A172 (cell line): Measurements from ENCODE around the gene ZNF792. TPM values are rescaled to one million over a fixed set of nuclear protein-coding genes. Genes with fewer than 3 reads are reported as not detected.
"Not testable (repeated sequence)": the region's sequence is repeated elsewhere in the genome, so short reads cannot be mapped to it uniquely, and the experiment has no call there.

Experiments
- DNase-seq: peaks from one replicate; pipeline ENCODE4 v3.0.0-alpha.2; 2015; ENCODE audit warnings: low spot score
- total RNA-seq: library from RNA; depleted of rRNA; stranded (reverse); fragments of >200 nt; shearing (Covaris generic); gene quantifications from 2 replicates; pipeline ENCODE4 v1.2.3, GENCODE V29; 2014; rRNA removed

ZNF792 gene
- total RNA-seq, result 1.1 and 1.5 TPM in 2 replicates

GRCh38 chr19:34963573-34964406 lies at the start of gene ZNF792:
ZNF792 (minus strand) TSS chr19:34964229; CDS start chr19:34963662, 567 bp downstream.
- peak; percentile 30 for DNase-seq

GRCh38 chr19:35013041-35013819 lies 49.2 kb upstream of the ZNF792 start:
- peak; percentile 36 for DNase-seq

DNA sequence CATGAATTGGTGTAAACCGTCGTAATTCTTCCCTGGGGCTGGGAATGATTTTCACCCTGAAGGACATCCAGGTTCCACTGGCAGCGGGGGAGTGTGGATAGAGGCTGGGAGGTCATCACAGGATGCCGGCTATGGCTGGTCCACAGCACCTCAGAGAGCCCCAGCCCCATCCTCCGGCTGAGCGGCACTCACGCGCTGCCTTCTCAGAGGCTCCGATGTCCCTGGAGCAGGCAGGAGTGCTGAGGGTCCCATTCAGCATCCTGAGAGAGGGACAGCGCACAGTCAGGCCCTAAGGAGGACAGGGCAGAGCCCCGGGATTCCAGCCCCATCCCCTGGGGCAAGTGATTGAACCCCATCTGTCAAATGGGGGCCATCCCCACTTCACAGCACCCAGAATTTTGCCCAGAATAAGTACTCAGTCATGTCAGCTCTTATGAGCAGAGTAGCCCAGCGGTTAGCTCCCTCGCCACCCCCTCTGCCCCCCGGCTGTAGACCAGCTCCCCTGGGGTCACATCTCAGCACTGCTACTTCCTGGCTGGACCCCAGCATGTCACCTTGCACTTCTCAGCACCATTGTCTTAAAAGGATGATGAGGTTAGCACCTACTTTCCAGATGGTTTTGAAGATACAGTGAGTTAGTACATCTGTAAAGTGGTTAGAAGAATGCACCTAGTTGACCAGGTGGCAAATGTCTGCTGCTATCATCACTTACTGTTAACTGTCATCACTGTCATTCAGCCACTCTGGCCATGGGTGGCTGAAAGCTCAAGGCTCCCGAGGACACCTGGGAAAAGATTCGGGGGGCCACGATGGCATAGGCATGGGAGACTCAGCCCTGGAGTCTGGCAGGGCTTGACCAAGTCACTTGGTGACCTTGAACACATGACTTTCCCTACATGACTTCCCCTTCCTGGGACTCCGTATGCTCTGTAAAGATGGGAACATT lies 48.0 kb upstream of the ZNF792 start:
- no peak for DNase-seq

- DNase-seq, result no peak
Measured at GRCh38 chr19:35011091-35011689, 47.2 kb upstream of the ZNF792 start.

DNA sequence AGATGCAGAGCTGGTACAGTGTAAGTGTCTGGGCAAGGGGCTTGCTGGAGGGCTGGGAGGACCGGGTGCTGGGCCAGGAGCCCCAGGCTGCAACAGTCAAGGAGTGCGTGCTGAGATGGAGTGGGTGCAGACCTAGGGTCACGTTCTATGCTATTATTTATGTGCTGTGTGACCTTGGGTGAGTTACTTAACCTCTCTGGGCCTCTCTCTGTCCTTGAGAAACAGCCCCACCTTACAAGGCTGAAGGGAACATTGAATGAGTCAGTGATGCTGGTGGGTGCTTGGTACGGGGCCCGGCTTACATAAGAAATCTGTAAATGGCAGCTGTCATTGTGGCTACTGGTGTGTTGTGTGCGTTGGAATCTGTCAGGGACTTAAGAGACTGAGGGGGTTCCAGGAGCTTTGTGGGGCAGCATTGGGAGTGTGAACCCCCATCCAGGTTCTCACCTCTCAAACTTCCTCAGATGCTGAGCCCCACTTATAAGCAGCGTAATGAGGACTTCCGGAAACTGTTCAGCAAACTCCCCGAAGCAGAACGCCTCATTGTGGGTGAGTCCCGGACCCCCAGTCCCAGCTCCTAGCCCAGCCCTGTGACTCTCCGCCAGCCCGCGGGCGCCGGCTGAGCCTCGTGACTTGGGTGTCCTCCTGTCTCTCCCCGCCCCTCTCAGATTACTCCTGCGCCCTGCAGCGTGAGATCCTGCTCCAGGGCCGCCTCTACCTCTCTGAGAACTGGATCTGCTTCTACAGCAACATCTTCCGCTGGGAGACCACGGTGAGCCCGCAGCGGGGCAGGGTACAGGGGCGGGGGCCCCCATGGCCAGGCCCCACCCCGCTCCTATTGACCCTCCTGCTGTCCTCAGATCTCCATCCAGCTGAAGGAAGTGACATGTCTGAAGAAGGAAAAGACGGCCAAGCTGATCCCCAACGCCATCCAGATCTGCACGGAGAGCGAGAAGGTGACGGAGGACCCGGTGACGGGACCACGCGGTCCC lies 45.7 kb upstream of the ZNF792 start:
- DNase-seq, result no peak

GRCh38 chr19:35008891-35009341 lies 44.9 kb upstream of the ZNF792 start:
- no peak for DNase-seq

DNA sequence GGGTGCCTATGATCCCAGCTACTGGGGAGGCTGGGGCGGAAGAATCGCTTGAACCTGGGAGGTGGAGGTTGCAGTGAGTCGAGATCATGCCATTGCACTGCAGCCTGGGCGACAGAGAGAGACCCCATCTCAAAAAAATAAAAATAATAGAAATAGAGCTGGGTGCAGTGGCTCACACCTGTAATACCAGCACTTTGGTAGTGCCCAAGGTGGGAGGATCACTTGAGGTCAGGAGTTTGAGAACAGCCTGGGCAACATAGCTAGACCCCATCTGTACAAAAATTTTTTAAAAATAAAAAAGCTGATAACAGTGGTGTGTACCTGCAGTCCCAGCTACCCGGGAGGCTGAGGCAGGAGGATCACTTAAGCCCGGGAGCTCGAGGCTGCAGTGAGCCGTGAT lies 43.4 kb upstream of the ZNF792 start:
- not testable (repeated sequence) for DNase-seq

GRCh38 chr19:35006999-35007365 lies 43.0 kb upstream of the ZNF792 start:
- no peak for DNase-seq

- peak; percentile 96 for DNase-seq
Measured at GRCh38 chr19:35006342-35006998, 42.4 kb upstream of the ZNF792 start.

- DNase-seq, result not testable (repeated sequence)
Measured at GRCh38 chr19:35006007-35006341, 41.9 kb upstream of the ZNF792 start.

DNA sequence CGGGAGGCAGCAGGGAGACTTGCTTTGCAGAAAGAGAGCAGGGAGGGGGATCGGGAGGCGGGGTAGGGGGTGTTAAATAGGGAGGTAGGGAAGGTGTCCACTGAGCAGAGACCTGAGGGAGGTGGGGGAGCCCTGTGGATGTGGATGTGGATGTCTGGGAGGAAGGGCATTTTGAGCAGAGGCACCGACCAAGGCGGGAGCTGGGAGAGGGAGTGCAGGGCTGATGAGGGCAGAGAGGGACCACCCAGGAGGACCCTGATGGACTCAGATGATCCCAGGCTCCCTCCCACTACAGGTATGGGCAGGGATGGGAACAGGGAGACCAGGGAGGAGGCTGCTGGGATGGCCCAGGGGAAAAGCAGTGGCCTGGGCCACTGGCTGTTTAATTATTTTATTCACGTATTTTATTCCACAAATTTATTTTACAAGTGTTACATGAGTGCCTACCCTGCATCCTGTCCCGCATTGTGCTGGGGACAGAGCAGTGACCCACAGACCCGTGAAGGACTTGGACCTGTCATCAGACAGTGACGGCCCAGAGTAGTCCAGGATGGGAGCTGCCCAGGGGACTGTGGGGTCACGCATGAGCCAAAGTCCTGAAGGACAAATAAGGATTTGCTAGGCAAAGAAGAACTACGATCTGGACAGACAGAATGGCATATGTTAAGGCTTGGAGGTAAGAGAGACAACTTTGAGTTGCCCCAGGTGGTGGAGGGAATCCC lies 41.4 kb upstream of the ZNF792 start:
- no peak for DNase-seq

DNA sequence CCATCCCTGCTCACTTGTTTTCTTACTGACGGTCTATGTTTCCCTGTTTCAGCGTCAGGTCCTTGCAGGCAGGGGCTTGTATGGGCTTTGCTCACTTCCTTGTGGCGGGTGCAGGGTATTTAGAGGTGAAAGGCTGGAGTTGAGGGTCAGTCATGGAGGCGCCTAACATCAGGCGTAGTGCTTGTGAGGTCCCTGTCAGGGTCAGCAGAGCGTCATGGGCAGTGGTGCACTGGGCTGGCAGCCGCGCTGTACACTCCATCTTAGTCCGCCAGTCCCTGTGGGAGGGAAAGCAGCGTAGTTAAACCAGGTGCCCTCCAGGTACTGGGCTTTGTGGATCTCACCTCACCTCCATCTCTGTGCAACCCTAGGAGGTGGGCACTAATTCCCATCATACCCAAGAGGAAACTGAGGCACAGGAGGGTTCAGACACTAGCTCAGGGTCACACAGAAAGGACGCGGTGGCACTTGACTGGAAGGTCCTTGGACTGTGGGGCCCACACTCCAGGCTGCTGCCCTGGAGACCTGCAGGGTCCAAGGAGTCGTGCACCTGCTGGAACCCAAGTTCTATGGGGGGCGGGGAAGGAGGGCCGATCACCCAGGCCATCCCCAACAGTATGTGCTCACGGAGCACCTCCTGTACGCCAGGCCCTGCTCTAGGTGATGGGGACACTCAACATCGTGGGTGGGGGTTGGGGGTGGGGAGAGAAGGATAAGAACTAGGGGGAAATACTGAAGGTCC lies 40.7 kb upstream of the ZNF792 start:
- no peak for DNase-seq

GRCh38 chr19:35002037-35002535 lies 38.1 kb upstream of the ZNF792 start:
- DNase-seq, result no peak

DNA sequence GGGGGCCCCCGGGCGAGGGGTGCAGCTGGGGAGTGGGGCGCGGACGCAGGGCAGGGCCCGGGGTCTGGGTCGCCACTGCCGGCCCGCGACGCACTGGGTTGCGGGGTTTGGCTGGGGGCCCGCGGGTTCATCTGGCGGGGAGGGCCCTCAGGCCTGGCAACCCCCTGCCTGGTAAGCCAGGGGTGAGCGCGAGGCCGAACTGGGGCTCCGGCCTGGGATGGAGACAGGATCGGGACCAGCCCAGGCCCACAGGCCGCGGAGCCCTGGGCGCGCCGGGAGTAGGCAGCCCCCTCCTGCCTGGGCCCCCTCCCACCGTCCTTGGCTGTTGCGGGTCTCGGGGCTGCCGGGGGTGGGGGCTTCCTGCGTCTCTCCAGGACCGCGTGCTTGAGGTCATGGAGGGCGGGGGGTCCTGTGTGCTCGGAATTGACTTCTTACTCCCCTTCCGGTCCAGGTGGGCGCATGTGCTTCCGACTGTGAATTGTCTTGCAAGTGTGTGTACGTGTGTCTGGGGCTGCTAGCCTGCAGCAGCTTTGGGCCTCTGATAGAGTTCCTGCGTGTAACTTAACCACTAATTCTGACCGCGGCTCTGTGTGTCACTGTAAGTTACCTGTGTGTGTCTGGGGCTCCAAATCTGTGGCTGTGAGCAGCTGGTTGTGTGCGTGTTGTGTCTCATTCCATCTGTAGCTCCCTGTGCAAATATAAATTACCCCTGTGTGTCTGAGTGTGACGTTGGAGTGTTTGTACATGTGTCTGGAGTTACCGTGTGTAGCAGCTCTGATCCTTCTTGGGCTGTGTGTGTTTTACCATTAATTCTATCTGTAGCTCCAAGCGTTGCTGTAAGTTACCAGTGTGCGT lies 36.8 kb upstream of the ZNF792 start:
- DNase-seq, result peak; percentile 28

DNA sequence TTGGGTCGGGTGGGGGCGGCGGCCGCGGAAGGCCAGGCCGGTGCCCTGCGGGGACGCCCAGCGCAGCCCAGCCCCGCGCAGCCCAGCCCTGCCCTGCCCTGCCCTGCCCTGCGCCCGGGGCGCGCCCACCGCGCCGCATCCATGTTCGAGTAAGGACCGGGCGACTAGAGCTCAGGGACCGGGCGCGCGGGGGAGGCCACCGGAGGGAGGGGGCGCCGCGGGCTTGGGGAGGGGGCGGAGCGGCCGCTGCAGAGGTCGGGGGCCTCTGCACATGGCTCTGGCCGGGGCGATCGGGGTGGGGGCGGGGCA lies 36.3 kb upstream of the ZNF792 start:
- no peak for DNase-seq

- peak; percentile 75 for DNase-seq
Measured at GRCh38 chr19:34999498-35000337, 35.7 kb upstream of the ZNF792 start, which contains the start of gene GRAMD1A. GRAMD1A (plus strand) TSS chr19:35000323; CDS start chr19:35000479, 156 bp downstream.
